Stomach (tissue), 4 donors: Measurements from ENCODE around the gene FCRL2.

Source experiments
- POLR2AphosphoS5 ChIP-seq, 3 donors: sonication (generic); formaldehyde crosslinking; IDR thresholded peaks; one replicate each; pipeline ENCODE4 v1.6.1; 2016; ENCODE audit warnings: antibody characterized with exemption in 3 of 3
- TF ChIP-seq, protein P1 (sequence below), 7 experiments: fragments of 450-650 bp in 4 of 7; fragments of 200-600 bp in 3 of 7; sonication (generic) in 3 of 7; IDR thresholded peaks; one replicate each; pipeline ENCODE4 v1.5.1; 2016 to 2019; ENCODE audit warnings: antibody characterized with exemption in 7 of 7, control low read depth in 2 of 7, mild to moderate bottlenecking in 1 of 7

DNA sequence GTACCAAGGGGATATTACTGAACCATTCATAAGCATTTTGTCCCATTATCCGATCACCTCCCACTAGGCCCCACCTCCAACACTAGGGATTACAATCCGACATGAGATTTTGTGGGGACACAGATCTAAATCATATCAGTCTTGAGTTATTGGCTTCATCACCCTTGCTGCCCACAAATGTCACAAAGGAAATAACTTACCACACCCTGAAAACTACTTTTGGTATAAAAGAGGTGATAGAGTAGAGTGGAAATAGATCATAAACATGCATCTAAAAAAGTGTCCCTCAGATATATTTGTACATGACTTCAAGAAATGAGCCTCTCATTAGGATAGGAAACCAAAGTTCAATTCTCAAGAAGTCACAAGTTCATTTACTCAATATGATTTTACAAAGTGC lies 53.8 kb downstream of the FCRL2 start:
- TF ChIP-seq, protein P1, sequence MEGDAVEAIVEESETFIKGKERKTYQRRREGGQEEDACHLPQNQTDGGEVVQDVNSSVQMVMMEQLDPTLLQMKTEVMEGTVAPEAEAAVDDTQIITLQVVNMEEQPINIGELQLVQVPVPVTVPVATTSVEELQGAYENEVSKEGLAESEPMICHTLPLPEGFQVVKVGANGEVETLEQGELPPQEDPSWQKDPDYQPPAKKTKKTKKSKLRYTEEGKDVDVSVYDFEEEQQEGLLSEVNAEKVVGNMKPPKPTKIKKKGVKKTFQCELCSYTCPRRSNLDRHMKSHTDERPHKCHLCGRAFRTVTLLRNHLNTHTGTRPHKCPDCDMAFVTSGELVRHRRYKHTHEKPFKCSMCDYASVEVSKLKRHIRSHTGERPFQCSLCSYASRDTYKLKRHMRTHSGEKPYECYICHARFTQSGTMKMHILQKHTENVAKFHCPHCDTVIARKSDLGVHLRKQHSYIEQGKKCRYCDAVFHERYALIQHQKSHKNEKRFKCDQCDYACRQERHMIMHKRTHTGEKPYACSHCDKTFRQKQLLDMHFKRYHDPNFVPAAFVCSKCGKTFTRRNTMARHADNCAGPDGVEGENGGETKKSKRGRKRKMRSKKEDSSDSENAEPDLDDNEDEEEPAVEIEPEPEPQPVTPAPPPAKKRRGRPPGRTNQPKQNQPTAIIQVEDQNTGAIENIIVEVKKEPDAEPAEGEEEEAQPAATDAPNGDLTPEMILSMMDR (IDR thresholded peaks at IDR 0.05): no peak
- no peak for TF ChIP-seq POLR2AphosphoS5 (IDR thresholded peaks at IDR 0.05)
